GM21447 (cell line): ENCODE measurements around the gene NFKBIB.
"Not testable (repeated sequence)": the region's sequence is repeated elsewhere in the genome, so short reads cannot be mapped to it uniquely, and the experiment has no call there.

Experiments used
- ATAC-seq: cut with Tn5 transposase; IDR thresholded peaks from one replicate; pipeline ENCODE4 v1.9.1; 2021; ENCODE audit not compliant: unreplicated experiment

The NFKBIB gene

GRCh38 chr19:38924388-38924787 is 24.6 kb downstream of the NFKBIB start:
- ATAC-seq, result no peak

- no peak for ATAC-seq
These were observed 28.7 kb downstream of the NFKBIB start for GRCh38 chr19:38928391-38929001.

- peak; percentile 64 for ATAC-seq
These were observed 30.4 kb downstream of the NFKBIB start, which contains the start of gene SARS2 for GRCh38 chr19:38929929-38930775. SARS2 (minus strand) TSS chr19:38930763; CDS start chr19:38930736, 27 bp downstream.

- peak; percentile 85 for ATAC-seq
These were observed 31.2 kb downstream of the NFKBIB start, which contains the start of gene MRPS12 for GRCh38 chr19:38930776-38931520. MRPS12 (plus strand) TSS chr19:38930944; CDS start chr19:38931295, 351 bp downstream.

GRCh38 chr19:38931521-38931793 is 31.7 kb downstream of the NFKBIB start:
- no peak for ATAC-seq

GRCh38 chr19:38932425-38933179 is 32.8 kb downstream of the NFKBIB start:
- no peak for ATAC-seq

- ATAC-seq, result no peak
These were observed 33.8 kb downstream of the NFKBIB start for GRCh38 chr19:38933544-38933943.

GRCh38 chr19:38939957-38940356 is 40.2 kb downstream of the NFKBIB start:
- ATAC-seq, result no peak

- ATAC-seq, result not testable (repeated sequence)
These were observed 41.7 kb downstream of the NFKBIB start for GRCh38 chr19:38941466-38941865.

GRCh38 chr19:38941979-38942378 is 42.2 kb downstream of the NFKBIB start:
- no peak for ATAC-seq

- no peak for ATAC-seq
These were observed 42.9 kb downstream of the NFKBIB start for GRCh38 chr19:38942471-38943181.

GRCh38 chr19:38944981-38945506 is 45.3 kb downstream of the NFKBIB start:
- ATAC-seq, result no peak

GRCh38 chr19:38945562-38946228 is 45.9 kb downstream of the NFKBIB start:
- ATAC-seq, result no peak

GRCh38 chr19:38946229-38947010 is 46.7 kb downstream of the NFKBIB start:
- ATAC-seq, result no peak

- no peak for ATAC-seq
These were observed 50.0 kb downstream of the NFKBIB start for GRCh38 chr19:38949580-38950367.

GRCh38 chr19:38951187-38951586 is 51.4 kb downstream of the NFKBIB start:
- no peak for ATAC-seq

- ATAC-seq, result no peak
These were observed 52.8 kb downstream of the NFKBIB start for GRCh38 chr19:38952395-38953165.
